HG03045 (cell line): Measurements from ENCODE around the gene FAM72C.
"Not testable (repeated sequence)": the region's sequence is repeated elsewhere in the genome, so short reads cannot be mapped to it uniquely, and the experiment has no call there.

ENCODE experiments used
- ATAC-seq: cut with Tn5 transposase; IDR thresholded peaks from one replicate; pipeline ENCODE4 v1.9.1; 2021; ENCODE audit warnings: mild to moderate bottlenecking, moderate library complexity; ENCODE audit not compliant: unreplicated experiment

Gene FAM72C

GRCh38 chr1:143987868-143988267, 16.1 kb upstream of the FAM72C start:
- ATAC-seq: not testable (repeated sequence)

GRCh38 chr1:143984721-143985473, 13.1 kb upstream of the FAM72C start:
- ATAC-seq: not testable (repeated sequence)

GRCh38 chr1:143974416-143974815, 2.6 kb upstream of the FAM72C start:
- ATAC-seq: not testable (repeated sequence)

- not testable (repeated sequence) for ATAC-seq
Observed at GRCh38 chr1:143973876-143974414, 2.2 kb upstream of the FAM72C start.

GRCh38 chr1:143972753-143973326, 1.1 kb upstream of the FAM72C start:
- ATAC-seq: peak; percentile 14

- not testable (repeated sequence) for ATAC-seq
Observed at GRCh38 chr1:143965860-143966259, 5.9 kb downstream of the FAM72C start.

- not testable (repeated sequence) for ATAC-seq
Observed at GRCh38 chr1:143964294-143964693, 7.5 kb downstream of the FAM72C start.

- ATAC-seq: not testable (repeated sequence)
Observed at GRCh38 chr1:143955930-143956329, 15.9 kb downstream of the FAM72C start.

- not testable (repeated sequence) for ATAC-seq
Observed at GRCh38 chr1:143952913-143953312, 18.9 kb downstream of the FAM72C start.

- ATAC-seq: not testable (repeated sequence)
Observed at GRCh38 chr1:143951485-143952391, 20.0 kb downstream of the FAM72C start.

- ATAC-seq: not testable (repeated sequence)
Observed at GRCh38 chr1:143947749-143948148, 24.0 kb downstream of the FAM72C start.

- ATAC-seq: not testable (repeated sequence)
Observed at GRCh38 chr1:143945253-143945652, 26.5 kb downstream of the FAM72C start.

- ATAC-seq: not testable (repeated sequence)
Observed at GRCh38 chr1:143944576-143945240, 27.1 kb downstream of the FAM72C start.

- not testable (repeated sequence) for ATAC-seq
Observed at GRCh38 chr1:143943319-143943978, 28.3 kb downstream of the FAM72C start.

- not testable (repeated sequence) for ATAC-seq
Observed at GRCh38 chr1:143942238-143942860, 29.4 kb downstream of the FAM72C start.

- not testable (repeated sequence) for ATAC-seq
Observed at GRCh38 chr1:143939666-143940065, 32.1 kb downstream of the FAM72C start.

GRCh38 chr1:143938922-143939321, 32.9 kb downstream of the FAM72C start:
- not testable (repeated sequence) for ATAC-seq

- not testable (repeated sequence) for ATAC-seq
Observed at GRCh38 chr1:143936457-143937115, 35.2 kb downstream of the FAM72C start.

- not testable (repeated sequence) for ATAC-seq
Observed at GRCh38 chr1:143919127-143919526, 52.7 kb downstream of the FAM72C start.
